Mammary epithelial cell (primary cell): ENCODE measurements around the gene SLC44A1.

Experiments used
- EZH2 ChIP-seq: IDR thresholded peaks from 2 replicates; pipeline ENCODE4 v1.6.1; 2012; ENCODE audit warnings: low read length, inconsistent platforms, borderline replicate concordance
- TF ChIP-seq, protein P1 (sequence below), 2 donors: IDR thresholded peaks in 1 of 2; conservative IDR thresholded peaks in 1 of 2; 2 replicates each; pipeline ENCODE4 v1.5.1; 2011 to 2012; ENCODE audit warnings: inconsistent platforms in 2 of 2, low read length in 2 of 2, mild to moderate bottlenecking in 2 of 2, control low read depth in 1 of 2, low read depth in 1 of 2; ENCODE audit not compliant: insufficient read depth in 1 of 2; ENCODE audit errors: extremely low read depth in 1 of 2

GRCh38 chr9:105236261-105236660 lies 8.2 kb upstream of the SLC44A1 start:
- TF ChIP-seq, protein P1, sequence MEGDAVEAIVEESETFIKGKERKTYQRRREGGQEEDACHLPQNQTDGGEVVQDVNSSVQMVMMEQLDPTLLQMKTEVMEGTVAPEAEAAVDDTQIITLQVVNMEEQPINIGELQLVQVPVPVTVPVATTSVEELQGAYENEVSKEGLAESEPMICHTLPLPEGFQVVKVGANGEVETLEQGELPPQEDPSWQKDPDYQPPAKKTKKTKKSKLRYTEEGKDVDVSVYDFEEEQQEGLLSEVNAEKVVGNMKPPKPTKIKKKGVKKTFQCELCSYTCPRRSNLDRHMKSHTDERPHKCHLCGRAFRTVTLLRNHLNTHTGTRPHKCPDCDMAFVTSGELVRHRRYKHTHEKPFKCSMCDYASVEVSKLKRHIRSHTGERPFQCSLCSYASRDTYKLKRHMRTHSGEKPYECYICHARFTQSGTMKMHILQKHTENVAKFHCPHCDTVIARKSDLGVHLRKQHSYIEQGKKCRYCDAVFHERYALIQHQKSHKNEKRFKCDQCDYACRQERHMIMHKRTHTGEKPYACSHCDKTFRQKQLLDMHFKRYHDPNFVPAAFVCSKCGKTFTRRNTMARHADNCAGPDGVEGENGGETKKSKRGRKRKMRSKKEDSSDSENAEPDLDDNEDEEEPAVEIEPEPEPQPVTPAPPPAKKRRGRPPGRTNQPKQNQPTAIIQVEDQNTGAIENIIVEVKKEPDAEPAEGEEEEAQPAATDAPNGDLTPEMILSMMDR (conservative IDR thresholded peaks at IDR 0.05 in 1 of 2, IDR thresholded peaks at IDR 0.05 in 1 of 2; ENCODE audit: extremely low read depth in 1 of 2, insufficient read depth in 1 of 2, low read depth in 1 of 2, low read length in 2 of 2): no peak
- TF ChIP-seq EZH2: no peak
